ENCODE results near the gene GLDC.

DNA sequence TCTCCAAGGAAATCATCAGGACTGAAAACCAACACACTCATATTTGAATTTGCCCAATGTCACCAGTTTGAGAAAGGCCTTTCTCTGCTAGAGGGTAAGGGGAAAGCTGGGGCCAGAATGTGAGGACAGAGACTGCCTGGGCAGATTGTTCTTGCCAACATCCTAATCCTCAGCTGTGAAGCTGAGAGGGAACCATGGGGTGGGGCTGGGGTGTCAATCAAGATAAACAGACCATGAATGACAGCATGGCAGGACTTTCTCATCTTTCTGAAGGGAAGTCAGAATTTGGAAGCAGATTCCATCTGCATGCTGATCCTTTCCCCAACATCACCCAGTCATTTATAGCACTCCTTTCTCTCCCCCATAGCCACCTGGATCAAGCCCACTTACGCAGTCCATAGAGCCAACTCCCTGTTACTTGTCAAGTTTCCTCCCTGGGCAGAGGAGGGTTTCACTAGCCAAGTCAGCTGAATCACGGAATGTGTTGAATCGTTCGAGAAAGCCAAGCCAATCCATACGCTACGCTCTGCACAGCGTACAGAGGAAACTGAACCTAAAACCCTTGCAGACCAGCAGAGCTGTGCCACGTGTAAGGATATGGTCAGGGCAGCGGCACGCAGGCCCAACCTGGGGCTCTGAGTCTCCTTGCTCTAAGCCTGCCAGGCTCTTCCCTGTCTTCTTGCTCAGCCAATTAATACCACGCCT is 14.9 kb downstream of the GLDC start:
- TF ChIP-seq, protein P1, sequence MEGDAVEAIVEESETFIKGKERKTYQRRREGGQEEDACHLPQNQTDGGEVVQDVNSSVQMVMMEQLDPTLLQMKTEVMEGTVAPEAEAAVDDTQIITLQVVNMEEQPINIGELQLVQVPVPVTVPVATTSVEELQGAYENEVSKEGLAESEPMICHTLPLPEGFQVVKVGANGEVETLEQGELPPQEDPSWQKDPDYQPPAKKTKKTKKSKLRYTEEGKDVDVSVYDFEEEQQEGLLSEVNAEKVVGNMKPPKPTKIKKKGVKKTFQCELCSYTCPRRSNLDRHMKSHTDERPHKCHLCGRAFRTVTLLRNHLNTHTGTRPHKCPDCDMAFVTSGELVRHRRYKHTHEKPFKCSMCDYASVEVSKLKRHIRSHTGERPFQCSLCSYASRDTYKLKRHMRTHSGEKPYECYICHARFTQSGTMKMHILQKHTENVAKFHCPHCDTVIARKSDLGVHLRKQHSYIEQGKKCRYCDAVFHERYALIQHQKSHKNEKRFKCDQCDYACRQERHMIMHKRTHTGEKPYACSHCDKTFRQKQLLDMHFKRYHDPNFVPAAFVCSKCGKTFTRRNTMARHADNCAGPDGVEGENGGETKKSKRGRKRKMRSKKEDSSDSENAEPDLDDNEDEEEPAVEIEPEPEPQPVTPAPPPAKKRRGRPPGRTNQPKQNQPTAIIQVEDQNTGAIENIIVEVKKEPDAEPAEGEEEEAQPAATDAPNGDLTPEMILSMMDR (conservative IDR thresholded peaks at IDR 0.05; ENCODE audit: low read length), result no peak
- TF ChIP-seq EZH2phosphoT487 (IDR thresholded peaks at IDR 0.05; ENCODE audit: borderline replicate concordance, low read depth, low read length), result no peak

Measured in OCI-LY7 (cell line).